HG03196 (cell line): ENCODE data around the gene SVIL.
"Not testable (repeated sequence)": the region's sequence is repeated elsewhere in the genome, so short reads cannot be mapped to it uniquely, and the experiment has no call there.

Experiments
- ATAC-seq: cut with Tn5 transposase; IDR thresholded peaks from one replicate; pipeline ENCODE4 v1.9.1; 2021; ENCODE audit not compliant: unreplicated experiment

SVIL gene

GRCh38 chr10:29493697-29494096, 141.1 kb downstream of the SVIL start:
- ATAC-seq, result no peak

GRCh38 chr10:29492774-29493173, 142.0 kb downstream of the SVIL start:
- ATAC-seq, result no peak

GRCh38 chr10:29491918-29492317, 142.9 kb downstream of the SVIL start:
- ATAC-seq, result no peak

GRCh38 chr10:29490781-29491280, 143.9 kb downstream of the SVIL start:
- not testable (repeated sequence) for ATAC-seq

GRCh38 chr10:29488471-29488870, 146.3 kb downstream of the SVIL start:
- not testable (repeated sequence) for ATAC-seq

GRCh38 chr10:29487884-29488266, 146.9 kb downstream of the SVIL start:
- ATAC-seq, result not testable (repeated sequence)

- ATAC-seq, result not testable (repeated sequence)
Measured at GRCh38 chr10:29487032-29487883, 147.5 kb downstream of the SVIL start.

GRCh38 chr10:29486433-29486832, 148.3 kb downstream of the SVIL start:
- ATAC-seq, result no peak

GRCh38 chr10:29484677-29485076, 150.1 kb downstream of the SVIL start:
- ATAC-seq, result not testable (repeated sequence)

GRCh38 chr10:29482591-29483431, 152.0 kb downstream of the SVIL start:
- ATAC-seq, result no peak

GRCh38 chr10:29481906-29482440, 152.8 kb downstream of the SVIL start:
- no peak for ATAC-seq

- ATAC-seq, result no peak
Measured at GRCh38 chr10:29479981-29480954, 154.5 kb downstream of the SVIL start.

GRCh38 chr10:29479081-29479925, 155.5 kb downstream of the SVIL start:
- no peak for ATAC-seq

GRCh38 chr10:29473406-29474100, 161.2 kb downstream of the SVIL start:
- ATAC-seq, result no peak

GRCh38 chr10:29473087-29473356, 161.7 kb downstream of the SVIL start:
- ATAC-seq, result no peak

- ATAC-seq, result no peak
Measured at GRCh38 chr10:29472301-29473086, 162.3 kb downstream of the SVIL start.

- no peak for ATAC-seq
Measured at GRCh38 chr10:29471544-29471859, 163.3 kb downstream of the SVIL start.

- no peak for ATAC-seq
Measured at GRCh38 chr10:29470843-29471543, 163.8 kb downstream of the SVIL start.
